ENCODE results near the gene MAP3K5.
"Not testable (repeated sequence)": the region's sequence is repeated elsewhere in the genome, so short reads cannot be mapped to it uniquely, and the experiment has no call there.

MAP3K5 gene

GRCh38 chr6:136792410-136793262 lies at the start of gene MAP3K5:
Gene MAP3K5, minus strand, starts transcription at chr6:136792477. Its CDS starts 320 bp downstream, at chr6:136792157.
- DNase-seq = peak; percentile 80

- no peak for DNase-seq
Measured at GRCh38 chr6:136840276-136841001, 48.2 kb upstream of the MAP3K5 start.

GRCh38 chr6:136831873-136832562 lies 39.7 kb upstream of the MAP3K5 start:
- DNase-seq = no peak

GRCh38 chr6:136826216-136826615 lies 33.9 kb upstream of the MAP3K5 start:
- no peak for DNase-seq

GRCh38 chr6:136823128-136823660 lies 30.9 kb upstream of the MAP3K5 start:
- DNase-seq = no peak

- peak; percentile 88 for DNase-seq
Measured at GRCh38 chr6:136822376-136823127, 30.3 kb upstream of the MAP3K5 start, which contains the start of gene PEX7. Gene PEX7, plus strand, starts transcription at chr6:136822592. Its CDS starts 74 bp downstream, at chr6:136822666.

- DNase-seq = no peak
Measured at GRCh38 chr6:136822046-136822375, 29.7 kb upstream of the MAP3K5 start.

GRCh38 chr6:136820561-136820960 lies 28.3 kb upstream of the MAP3K5 start:
- DNase-seq = no peak

- no peak for DNase-seq
Measured at GRCh38 chr6:136816656-136817055, 24.4 kb upstream of the MAP3K5 start.

GRCh38 chr6:136815608-136816007 lies 23.3 kb upstream of the MAP3K5 start:
- not testable (repeated sequence) for DNase-seq

GRCh38 chr6:136812174-136812573 lies 19.9 kb upstream of the MAP3K5 start:
- no peak for DNase-seq

- DNase-seq = no peak
Measured at GRCh38 chr6:136811272-136811671, 19.0 kb upstream of the MAP3K5 start.

GRCh38 chr6:136809091-136809860 lies 17.0 kb upstream of the MAP3K5 start:
- no peak for DNase-seq

GRCh38 chr6:136803608-136804007 lies 11.3 kb upstream of the MAP3K5 start:
- no peak for DNase-seq

GRCh38 chr6:136801581-136801980 lies 9.3 kb upstream of the MAP3K5 start:
- DNase-seq = no peak

GRCh38 chr6:136798044-136798443 lies 5.8 kb upstream of the MAP3K5 start:
- no peak for DNase-seq

- no peak for DNase-seq
Measured at GRCh38 chr6:136795996-136796395, 3.7 kb upstream of the MAP3K5 start.

- DNase-seq = peak; percentile 27
Measured at GRCh38 chr6:136795386-136795785, 3.1 kb upstream of the MAP3K5 start.

GRCh38 chr6:136793363-136793762 lies 1.1 kb upstream of the MAP3K5 start:
- no peak for DNase-seq

GRCh38 chr6:136792095-136792409 lies 225 bp downstream of the MAP3K5 start:
- DNase-seq = no peak

- DNase-seq = peak; percentile 63
Measured at GRCh38 chr6:136791296-136792094, 782 bp downstream of the MAP3K5 start.
